CD8-positive, alpha-beta memory T cell (primary cell): ENCODE data around the gene KYAT1. TPM values are rescaled to one million over a fixed set of nuclear protein-coding genes. Genes with fewer than 3 reads are reported as not detected.

Experiments
- CTCF ChIA-PET: fragments of 350-600 bp; sonication (Branson Sonifier 250); formaldehyde crosslinking; loops from one replicate; lab custom pipeline; 2021; ENCODE audit warnings: antibody characterized with exemption; lab: Charles Lee
- POLR2A ChIA-PET: fragments of 350-600 bp; sonication (Branson Sonifier 250); formaldehyde crosslinking; loops from one replicate; lab custom pipeline; 2021; ENCODE audit warnings: antibody characterized with exemption; lab: Charles Lee
- DNase-seq, 5 donors: peaks; one replicate each; pipeline versions ENCODE4 v3.0.0 to v3.0.0-alpha.2; 2020 to 2022; ENCODE audit warnings: mixed read lengths in 1 of 5
- H3K27ac ChIP-seq: one replicate; pipeline ENCODE4 v1.7.0; 2013; ENCODE audit warnings: low read depth, mild to moderate bottlenecking, low read length, moderate library complexity
- H3K27me3 ChIP-seq: 2 replicates; pipeline ENCODE4 v1.7.0; 2013; ENCODE audit warnings: low read length, mild to moderate bottlenecking; ENCODE audit not compliant: insufficient read depth, poor library complexity, severe bottlenecking
- H3K36me3 ChIP-seq: 2 replicates; pipeline ENCODE4 v1.7.0; 2013; ENCODE audit warnings: mild to moderate bottlenecking, low read length, moderate library complexity; ENCODE audit not compliant: insufficient read depth
- H3K4me1 ChIP-seq: 2 replicates; pipeline ENCODE4 v1.7.0; 2013; ENCODE audit warnings: mild to moderate bottlenecking, low read length, moderate library complexity; ENCODE audit not compliant: insufficient read depth
- H3K4me3 ChIP-seq: 2 replicates; pipeline ENCODE4 v1.7.0; 2013; ENCODE audit warnings: mild to moderate bottlenecking, low read length
- H3K9me3 ChIP-seq: 2 replicates; pipeline ENCODE4 v1.7.0; 2013; ENCODE audit warnings: mild to moderate bottlenecking, low read length
- H3K27ac Mint-ChIP-seq, 8 donors: one replicate each; pipeline ENCODE4 v1.8.0; 2020 to 2021; ENCODE audit warnings: mixed read lengths in 8 of 8, mild to moderate bottlenecking in 6 of 8, inconsistent platforms in 3 of 8, moderate library complexity in 3 of 8
- H3K27me3 Mint-ChIP-seq, 2 donors: one replicate each; pipeline ENCODE4 v1.8.0; 2020 to 2021; ENCODE audit warnings: mixed read lengths in 2 of 2, mild to moderate bottlenecking in 1 of 2, moderate library complexity in 1 of 2
- H3K36me3 Mint-ChIP-seq, 3 donors: one replicate each; pipeline ENCODE4 v1.8.0; 2020 to 2021; ENCODE audit warnings: mixed read lengths in 3 of 3, inconsistent platforms in 1 of 3, mild to moderate bottlenecking in 1 of 3
- H3K4me1 Mint-ChIP-seq, 3 donors: one replicate each; pipeline ENCODE4 v1.8.0; 2020 to 2021; ENCODE audit warnings: mixed read lengths in 3 of 3, inconsistent platforms in 1 of 3, mild to moderate bottlenecking in 1 of 3
- H3K4me3 Mint-ChIP-seq, 7 donors: one replicate each; pipeline ENCODE4 v1.8.0; 2020 to 2021; ENCODE audit warnings: mixed read lengths in 7 of 7, mild to moderate bottlenecking in 6 of 7, moderate library complexity in 4 of 7, inconsistent platforms in 2 of 7
- H3K9me3 Mint-ChIP-seq, 5 donors: one replicate each; pipeline ENCODE4 v1.8.0; 2020 to 2022; ENCODE audit warnings: mixed read lengths in 5 of 5, mild to moderate bottlenecking in 3 of 5, moderate library complexity in 2 of 5, inconsistent platforms in 1 of 5
- polyA plus RNA-seq: library from polyadenylated mRNA; unstranded; fragments of 300-500 nt; fragmentation: Illumina TruSeq; gene quantifications from one replicate; pipeline ENCODE4 v1.2.3, GENCODE V29; 2021
- total RNA-seq, 2 experiments: library from RNA; stranded (reverse); gene quantifications; one replicate each; pipeline ENCODE4 v1.2.3, GENCODE V29; 2021

The KYAT1 gene
- 10 to 100 TPM in 1 of 2 experiments, 1 to 10 TPM in 1; 8.9 to 10.4 TPM for total RNA-seq
- polyA plus RNA-seq: 8.8 TPM

DNA sequence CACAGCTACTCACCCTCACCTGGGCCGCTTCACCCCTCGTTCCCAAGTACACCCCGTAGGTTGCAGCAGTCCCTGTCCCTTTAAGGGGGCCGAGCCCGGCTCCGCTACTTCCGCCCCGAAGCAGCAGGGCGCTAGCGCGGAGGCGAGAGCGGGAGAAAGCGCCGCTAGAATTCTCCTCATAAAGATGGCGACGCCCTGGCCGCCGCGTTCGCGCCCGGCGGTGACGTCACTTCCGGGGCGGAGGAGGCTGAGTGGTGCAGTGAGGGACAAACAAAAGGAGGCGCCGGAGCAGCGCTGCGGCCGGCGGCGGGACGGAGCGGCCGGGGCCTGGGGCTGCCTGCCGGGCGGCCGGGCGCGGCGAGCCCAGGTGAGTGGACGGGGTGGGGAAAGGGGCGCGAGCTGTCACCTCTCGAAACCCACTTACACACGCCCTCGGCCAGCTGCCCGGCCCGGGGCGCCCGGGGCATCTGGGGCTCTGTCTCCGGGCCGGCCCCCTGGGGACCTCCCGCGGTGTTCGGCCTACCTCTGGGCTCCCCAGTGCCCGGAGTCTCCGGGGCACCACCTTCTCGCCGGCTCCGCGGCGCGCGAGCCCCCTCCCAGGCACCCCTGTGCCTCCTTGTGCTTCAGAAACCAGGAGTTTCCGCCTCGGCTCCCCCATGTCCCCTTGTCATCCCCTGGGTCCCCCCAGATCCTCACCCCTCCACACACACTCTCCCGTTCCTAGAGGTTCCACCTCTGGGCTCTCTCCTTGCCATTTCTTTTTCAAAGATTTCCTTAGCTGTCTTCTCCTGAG lies at the start of gene KYAT1, which contains the start of gene LRRC8A:
Gene KYAT1, minus strand, starts transcription at position 67 of the 793 bp plus-strand sequence. CDS start 36,545 bp downstream, outside the sequence.
Gene LRRC8A, plus strand, starts transcription at position 250 of the 793 bp plus-strand sequence. CDS start 25,032 bp downstream, outside the sequence.
- Histone ChIP-seq H3K36me3 (peaks cover 4% of the 10 kb centered on the region), H3K9me3 (no peaks in the 10 kb centered on the region), H3K4me1 (peaks cover 39% of the 10 kb centered on the region), H3K27ac (peak within 1 kb of the TSS; percentile 94), H3K27me3 (no peaks in the 10 kb centered on the region), H3K4me3 (peak within 1 kb of the TSS; percentile 98)
- DNase-seq: peak; percentile 96 to 98 (median 97)
- peak within 1 kb of the TSS; percentile 80 to 98 (median 96) for H3K27ac Mint-ChIP-seq
- H3K27me3 Mint-ChIP-seq: no peaks in the 10 kb centered on the region
- H3K4me3 Mint-ChIP-seq: peak within 1 kb of the TSS; percentile 93 to 99 (median 98)
- peaks cover 0 to 39% (median 9%) of the 10 kb centered on the region in 3 donors for H3K36me3 Mint-ChIP-seq
- POLR2A ChIA-PET: interaction anchor here (0.5 to 1.4 kb wide), 5 partner anchors 14 to 224 kb away, joined by 3 to 4 read pairs (median 3); partner anchors contain the start of genes ENDOG and ZDHHC12
- H3K4me1 Mint-ChIP-seq: peaks cover 41 to 68% (median 51%) of the 10 kb centered on the region in 3 donors
- CTCF ChIA-PET: interaction anchor here (0.7 to 4.5 kb wide), 7 partner anchors 11 to 63 kb away, joined by 3 to 28 read pairs (median 4); partner anchors contain the start of gene ENDOG
- no peaks in the 10 kb centered on the region for H3K9me3 Mint-ChIP-seq

DNA sequence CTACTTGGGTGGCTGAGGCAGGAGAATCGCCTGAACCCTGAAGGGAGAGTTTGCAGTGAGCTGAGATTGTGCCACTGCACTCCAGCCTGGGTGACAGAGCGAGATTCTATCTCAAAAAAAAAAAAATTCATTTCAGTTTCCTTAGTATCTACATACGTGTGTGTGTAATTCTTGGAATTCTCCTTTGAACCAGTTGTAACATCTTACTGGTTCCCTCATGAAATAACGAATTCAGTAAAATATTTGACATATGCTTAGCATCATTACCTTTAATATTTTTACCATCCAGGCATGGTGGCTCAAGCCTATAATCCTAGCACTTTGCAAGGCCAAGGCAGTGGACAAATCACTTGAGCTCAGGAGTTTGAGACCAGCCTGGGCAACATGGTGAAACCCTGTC lies 47.8 kb upstream of the KYAT1 start:
- POLR2A ChIA-PET: no interaction called here

DNA sequence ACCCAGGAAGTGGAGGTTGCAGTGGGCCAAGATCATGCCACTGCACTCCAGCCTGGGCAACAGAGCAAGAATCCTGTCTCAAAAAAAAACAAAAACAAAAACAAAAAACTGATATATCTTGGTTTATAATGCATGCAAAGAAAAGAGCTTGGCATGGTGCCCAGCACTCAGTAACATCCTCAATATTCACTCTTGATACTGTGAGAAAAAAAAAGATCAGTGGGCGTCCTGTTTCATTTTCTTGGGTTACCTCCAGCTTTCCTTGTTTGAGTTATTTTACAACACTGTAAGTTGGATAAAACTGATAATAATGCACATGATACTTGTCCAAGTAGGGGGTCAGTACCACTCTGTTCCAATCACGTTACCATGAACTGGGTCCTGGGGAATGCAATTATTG lies 46.9 kb upstream of the KYAT1 start:
- Histone ChIP-seq H3K4me3 (no peak overlapping the region), H3K27me3 (no peaks in the 10 kb centered on the region), H3K27ac (no peak overlapping the region), H3K36me3 (no peaks in the 10 kb centered on the region), H3K9me3 (no peaks in the 10 kb centered on the region), H3K4me1 (peaks cover 5% of the 10 kb centered on the region)
- DNase-seq: no peak
- Mint-ChIP-seq H3K27me3 (no peaks in the 10 kb centered on the region), H3K36me3 (no peaks in the 10 kb centered on the region), H3K4me3 (no peak overlapping the region), H3K4me1 (peaks cover 6 to 9% (median 6%) of the 10 kb centered on the region in 3 donors), H3K27ac (no peak overlapping the region), H3K9me3 (no peaks in the 10 kb centered on the region)
- CTCF ChIA-PET: interaction anchor here (0.6 to 11.7 kb wide), 25 partner anchors 8 to 510 kb away, joined by 3 to 155 read pairs (median 4); partner anchors contain the start of genes ENDOG, KYAT1 and LRRC8A
- POLR2A ChIA-PET: interaction anchor here (0.6 kb wide), 1 partner anchor 283 kb away, joined by 8 read pairs; no protein-coding TSS in a partner anchor

More for the DNA sequence above, 47.8 kb upstream of the KYAT1 start:
- DNase-seq: no peak
- Mint-ChIP-seq H3K27me3 (no peaks in the 10 kb centered on the region), H3K27ac (no peak overlapping the region), H3K4me3 (no peak overlapping the region), H3K4me1 (peaks cover 6 to 9% (median 6%) of the 10 kb centered on the region in 3 donors), H3K9me3 (no peaks in the 10 kb centered on the region), H3K36me3 (no peaks in the 10 kb centered on the region)
- Histone ChIP-seq H3K4me3 (no peak overlapping the region), H3K4me1 (peaks cover 5% of the 10 kb centered on the region), H3K27ac (no peak overlapping the region), H3K9me3 (no peaks in the 10 kb centered on the region), H3K27me3 (no peaks in the 10 kb centered on the region), H3K36me3 (no peaks in the 10 kb centered on the region)
- CTCF ChIA-PET: interaction anchor here (1.1 to 11.7 kb wide), 5 partner anchors 15 to 510 kb away, joined by 3 to 155 read pairs (median 4); no protein-coding TSS in a partner anchor

DNA sequence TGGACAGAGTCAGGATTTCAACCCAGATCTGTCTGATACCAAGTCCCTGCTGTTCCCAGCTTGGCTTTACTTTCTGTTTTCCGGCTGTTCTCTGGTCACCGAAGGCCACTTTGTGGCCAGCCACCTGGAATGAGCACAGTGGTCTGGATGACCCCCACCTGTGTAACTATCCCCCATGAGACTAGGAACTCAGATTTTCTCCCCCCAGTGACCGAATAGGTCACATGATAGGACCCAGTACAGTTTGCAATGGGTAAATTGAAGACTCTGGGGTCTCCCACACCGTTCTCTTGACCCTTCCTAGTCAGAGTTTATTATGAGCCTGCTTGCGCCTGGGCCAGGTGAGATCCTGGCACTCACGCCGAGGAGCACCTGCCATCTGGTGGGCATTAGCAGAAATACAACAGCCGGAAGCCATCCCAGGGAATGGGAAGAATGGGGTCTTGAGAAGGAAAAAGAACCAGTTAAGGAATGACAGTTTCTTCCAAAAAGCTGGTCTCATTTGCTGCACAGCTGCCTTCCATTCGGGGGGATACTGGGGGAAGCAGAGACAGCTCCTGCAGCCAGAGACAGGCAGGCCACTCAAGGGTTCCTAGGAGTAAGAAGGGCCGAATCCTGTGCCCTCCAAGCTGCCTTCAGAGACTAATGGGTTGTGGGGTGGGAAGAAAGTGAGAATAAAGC lies 46.1 kb upstream of the KYAT1 start:
- ChIA-PET POLR2A (interaction anchor here (0.6 kb wide), 2 partner anchors 26 to 282 kb away, joined by 4 to 8 read pairs; no protein-coding TSS in a partner anchor), CTCF (interaction anchor here (0.6 to 11.7 kb wide), 29 partner anchors 9 to 566 kb away, joined by 3 to 155 read pairs (median 4); partner anchors contain the start of genes ENDOG, KYAT1 and LRRC8A)
- Histone ChIP-seq H3K4me3 (no peak overlapping the region), H3K36me3 (no peaks in the 10 kb centered on the region), H3K4me1 (peaks cover 5% of the 10 kb centered on the region), H3K27ac (no peak overlapping the region), H3K27me3 (no peaks in the 10 kb centered on the region), H3K9me3 (no peaks in the 10 kb centered on the region)
- peak; percentile 20 to 67 (median 38) for DNase-seq
- Mint-ChIP-seq H3K4me3 (no peak overlapping the region), H3K4me1 (peaks cover 6 to 9% (median 6%) of the 10 kb centered on the region in 3 donors), H3K27me3 (no peaks in the 10 kb centered on the region), H3K9me3 (no peaks in the 10 kb centered on the region), H3K36me3 (no peaks in the 10 kb centered on the region), H3K27ac (peak overlapping the region in 1 of 8 donors; percentile 82)

DNA sequence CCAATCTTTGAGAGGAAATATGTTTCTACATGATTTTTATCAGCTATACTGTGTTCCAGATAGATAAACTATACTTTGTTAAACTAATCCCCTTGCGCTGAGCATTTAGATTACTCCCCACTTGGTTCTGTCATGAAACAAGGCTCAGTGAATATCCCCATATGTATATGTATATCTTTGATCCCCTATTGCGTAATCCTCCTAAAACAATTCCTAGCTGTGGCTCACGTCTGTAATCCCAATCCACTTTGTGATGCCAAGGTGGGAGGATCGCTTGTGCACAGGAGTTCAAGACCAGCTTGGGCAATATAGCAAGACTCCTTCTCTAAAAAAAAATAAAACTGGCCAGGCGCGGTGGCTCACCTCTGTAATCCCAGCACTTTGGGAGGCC lies 41.7 kb upstream of the KYAT1 start:
- no peak for DNase-seq
- no peak overlapping the region for H3K27ac ChIP-seq
- H3K27me3 ChIP-seq: no peaks in the 10 kb centered on the region
- Mint-ChIP-seq H3K9me3 (no peaks in the 10 kb centered on the region), H3K4me1 (peaks cover 6 to 18% (median 6%) of the 10 kb centered on the region in 3 donors), H3K4me3 (no peak overlapping the region), H3K27ac (no peak overlapping the region), H3K36me3 (peaks cover 0 to 4% (median 0%) of the 10 kb centered on the region in 3 donors), H3K27me3 (no peaks in the 10 kb centered on the region)
- H3K4me3 ChIP-seq: no peak overlapping the region
- H3K9me3 ChIP-seq: no peaks in the 10 kb centered on the region
- CTCF ChIA-PET: interaction anchor here (1.2 to 11.7 kb wide), 3 partner anchors 41 to 105 kb away, joined by 3 to 155 read pairs (median 4); partner anchors contain the start of genes ENDOG, KYAT1 and LRRC8A
- no peaks in the 10 kb centered on the region for H3K36me3 ChIP-seq
- POLR2A ChIA-PET: no interaction called here
- peaks cover 5% of the 10 kb centered on the region for H3K4me1 ChIP-seq

DNA sequence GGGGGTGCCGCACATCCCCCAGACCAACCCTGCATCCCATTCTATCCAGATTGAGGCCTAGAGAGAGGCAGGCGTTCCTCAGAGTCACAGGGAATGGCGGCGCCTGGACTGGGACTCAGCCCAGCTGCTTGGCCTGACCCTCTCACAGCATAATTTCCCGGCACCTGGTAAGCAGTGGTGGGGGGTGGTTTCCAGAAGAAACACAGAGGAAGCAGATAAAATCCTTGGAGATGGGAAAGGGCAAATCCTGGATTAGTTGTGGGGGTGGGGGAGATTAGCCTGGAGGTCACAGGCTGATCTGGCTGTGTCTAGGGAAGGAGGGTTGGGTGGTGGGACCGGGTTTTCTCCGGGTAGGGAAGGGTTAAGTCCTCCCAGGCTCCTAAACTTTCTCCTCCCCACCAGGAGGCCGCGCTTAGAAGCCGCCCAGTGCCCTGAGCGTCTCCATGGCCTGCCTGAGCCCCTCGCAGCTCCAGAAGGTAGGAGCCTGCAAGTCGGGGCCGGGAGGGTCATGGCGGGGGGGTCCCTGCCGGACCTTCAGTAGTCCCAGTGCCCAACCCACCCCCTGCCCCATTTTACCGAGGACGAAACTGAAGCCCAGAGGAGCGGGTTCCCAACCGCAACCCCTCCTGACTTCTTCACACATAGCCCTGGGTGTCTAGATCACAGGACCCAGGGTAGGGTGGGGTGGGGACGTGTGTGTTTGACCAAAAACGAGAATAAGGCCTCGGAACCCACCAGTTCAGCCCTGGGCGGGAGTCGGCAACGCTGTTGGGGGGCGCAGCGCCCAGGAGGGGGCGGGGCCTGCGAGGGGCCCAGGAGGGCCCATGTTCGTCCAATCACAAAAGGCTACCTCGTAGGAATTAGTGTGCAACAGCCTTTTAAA lies 40.4 kb upstream of the KYAT1 start:
- peaks cover 0 to 15% (median 5%) of the 10 kb centered on the region in 3 donors for H3K36me3 Mint-ChIP-seq
- peak overlapping the region in 3 of 8 donors; percentile 47 to 82 (median 63) for H3K27ac Mint-ChIP-seq
- Histone ChIP-seq H3K9me3 (no peaks in the 10 kb centered on the region), H3K36me3 (peaks cover 8% of the 10 kb centered on the region), H3K4me1 (no peaks in the 10 kb centered on the region), H3K27me3 (no peaks in the 10 kb centered on the region), H3K4me3 (no peak overlapping the region), H3K27ac (no peak overlapping the region)
- H3K4me1 Mint-ChIP-seq: peaks cover 1 to 11% (median 5%) of the 10 kb centered on the region in 3 donors
- peak in 1 of 5 donors; percentile 46 for DNase-seq
- ChIA-PET CTCF (interaction anchor here (11.7 kb wide), 1 partner anchor 60 kb away, joined by 155 read pairs; no protein-coding TSS in a partner anchor), POLR2A (interaction anchor here (0.9 kb wide), 1 partner anchor 92 kb away, joined by 5 read pairs; no protein-coding TSS in a partner anchor)
- H3K4me3 Mint-ChIP-seq: peak overlapping the region in 4 of 7 donors; percentile 1 to 51 (median 30)
- no peaks in the 10 kb centered on the region for H3K27me3 Mint-ChIP-seq
- H3K9me3 Mint-ChIP-seq: no peaks in the 10 kb centered on the region
